NCI-H2196 treated with DMSO at 0.1 percent for 48 hours (cell line): ENCODE measurements around the gene LRRIQ1.

ENCODE experiments used
- DNase-seq: peaks from one replicate; lab custom pipeline; 2025; ENCODE audit not compliant: unreplicated experiment; lab: John Stamatoyannopoulos, UW

The LRRIQ1 gene

DNA sequence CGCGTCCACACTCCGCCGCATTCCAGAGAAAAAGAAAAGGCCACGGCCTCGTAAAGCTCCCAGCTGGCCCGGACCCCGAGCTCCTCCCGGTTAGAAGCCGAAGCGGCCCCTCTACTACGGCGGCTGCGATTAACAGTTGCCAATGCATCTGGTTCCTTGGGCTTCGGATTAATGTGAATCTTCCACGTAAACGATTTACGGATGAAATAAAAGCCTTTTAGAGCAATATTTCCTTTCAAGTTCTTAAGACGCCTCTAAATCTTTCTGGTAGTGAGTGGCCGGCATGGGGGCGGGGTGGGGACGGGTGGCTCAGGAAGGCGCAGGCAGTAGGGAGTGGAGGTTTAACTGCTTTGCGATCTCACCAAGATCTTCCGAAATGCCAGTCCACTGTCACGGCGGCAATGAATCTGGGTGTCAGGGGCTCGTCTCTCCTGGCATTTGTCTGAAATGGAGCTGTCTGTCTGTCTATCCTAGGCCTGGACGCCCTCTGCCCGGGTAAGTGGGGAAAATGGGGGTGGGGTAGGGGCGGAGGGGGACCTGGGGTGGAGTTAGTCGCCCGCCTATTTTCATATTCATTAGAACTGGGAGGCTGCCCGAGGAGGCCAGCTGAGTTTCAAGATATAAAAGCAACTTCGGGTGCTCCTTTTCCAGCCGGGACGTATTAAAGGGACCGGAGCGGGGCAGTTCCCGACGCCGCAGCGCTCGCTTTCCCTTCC is 243.5 kb downstream of the LRRIQ1 start:
- no peak for DNase-seq

GRCh38 chr12:85280165-85280983 is 244.2 kb downstream of the LRRIQ1 start, which contains the start of gene ALX1:
ALX1 (plus strand) TSS chr12:85280220; CDS start chr12:85280262, 42 bp downstream.
- DNase-seq = no peak

DNA sequence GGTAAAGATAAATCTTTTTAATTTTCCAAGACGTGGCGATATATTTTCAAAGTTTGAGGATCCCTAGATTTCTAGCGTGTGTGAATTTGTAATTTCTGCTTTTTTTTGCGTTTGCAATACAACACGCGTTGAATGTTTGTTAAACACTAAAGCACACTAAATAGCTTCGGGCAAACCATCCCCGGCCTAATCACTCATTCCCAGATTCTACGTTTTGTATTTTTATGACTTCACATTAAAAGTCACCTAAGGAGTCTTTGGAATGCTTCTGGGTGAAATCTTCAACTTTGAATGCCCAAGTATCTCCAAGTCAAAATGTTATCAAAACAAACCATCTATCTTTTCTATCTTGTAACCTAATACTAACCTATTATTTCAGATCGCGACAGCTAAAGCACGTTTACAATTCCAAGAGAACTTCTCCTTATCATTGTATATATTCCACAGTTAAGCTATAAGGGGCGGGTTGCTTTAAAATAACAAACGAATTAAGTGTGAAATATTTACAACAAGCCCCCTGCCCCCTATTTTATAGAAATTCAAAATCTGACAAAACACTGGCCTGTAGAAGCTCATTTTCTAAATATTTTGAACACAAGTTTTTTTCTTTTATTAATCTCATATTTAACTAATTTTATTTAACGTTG is 245.0 kb downstream of the LRRIQ1 start:
- no peak for DNase-seq

DNA sequence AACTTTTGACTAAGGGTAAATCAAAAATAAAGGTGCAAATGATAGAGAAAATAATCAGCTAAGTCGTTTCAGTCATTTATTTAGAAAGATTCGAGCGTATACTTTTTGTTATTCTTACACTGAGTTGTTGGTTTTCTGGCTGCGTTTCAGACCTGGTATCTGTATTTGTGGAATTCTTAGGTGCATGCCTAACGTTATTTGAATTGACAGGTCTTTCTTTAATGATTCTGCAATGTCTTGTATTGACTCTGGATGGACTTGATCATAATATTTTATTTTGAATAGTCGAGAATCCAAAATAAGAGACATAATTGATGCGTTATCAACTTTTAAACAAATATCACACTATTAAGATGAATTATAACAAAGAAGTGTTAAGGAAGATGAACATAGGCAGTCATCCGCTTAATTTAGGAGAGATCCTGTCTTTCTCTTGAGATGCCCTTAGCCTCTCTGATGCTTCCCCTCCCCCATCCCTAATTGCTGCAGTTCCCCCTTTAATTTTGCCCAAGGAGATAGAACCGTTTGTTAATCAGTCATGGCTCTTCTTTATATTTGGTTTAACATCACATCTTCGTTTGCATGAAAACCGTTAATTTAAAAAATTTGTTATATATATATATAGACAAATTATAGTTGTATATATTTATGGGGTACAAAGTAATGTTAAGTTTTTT is 245.6 kb downstream of the LRRIQ1 start:
- no peak for DNase-seq

- no peak for DNase-seq
Measured at GRCh38 chr12:85283560-85283959, 247.4 kb downstream of the LRRIQ1 start.
